Activated naive CD4-positive, alpha-beta T cell treated with anti-CD3 and anti-CD28 coated beads, Interleukin-2, amount 10 ng/mL, durations not matched to agents 7 days and 5 days (primary cell): ENCODE data around the gene TRERF1.
A peak's percentile ranks its signal among the peaks of the same experiment; 100 is the strongest.

Experiments used
- CTCF ChIA-PET: fragments of 350-600 bp; sonication (Branson Sonifier 250); formaldehyde crosslinking; loops from one replicate; lab custom pipeline; 2021; ENCODE audit warnings: antibody characterized with exemption; lab: Charles Lee
- DNase-seq: peaks from one replicate; pipeline ENCODE4 v3.0.0-alpha.2; 2020
- H3K27ac Mint-ChIP-seq: one replicate; pipeline ENCODE4 v1.8.0; 2021; ENCODE audit warnings: mild to moderate bottlenecking, moderate library complexity, mixed read lengths
- H3K27me3 Mint-ChIP-seq: one replicate; pipeline ENCODE4 v1.8.0; 2021; ENCODE audit warnings: mild to moderate bottlenecking, mixed read lengths
- H3K36me3 Mint-ChIP-seq: one replicate; pipeline ENCODE4 v1.8.0; 2021; ENCODE audit warnings: mixed read lengths
- H3K4me1 Mint-ChIP-seq: one replicate; pipeline ENCODE4 v1.8.0; 2021; ENCODE audit warnings: mixed read lengths
- H3K4me3 Mint-ChIP-seq: one replicate; pipeline ENCODE4 v1.8.0; 2021; ENCODE audit warnings: mild to moderate bottlenecking, moderate library complexity, mixed read lengths
- H3K9me3 Mint-ChIP-seq: one replicate; pipeline ENCODE4 v1.8.0; 2021; ENCODE audit warnings: mixed read lengths

The TRERF1 gene

GRCh38 chr6:42350911-42351310 is 100.8 kb downstream of the TRERF1 start:
- no peaks in the 10 kb centered on the region for H3K27me3 Mint-ChIP-seq
- CTCF ChIA-PET: no interaction called here
- no peak overlapping the region for H3K27ac Mint-ChIP-seq
- no peaks in the 10 kb centered on the region for H3K9me3 Mint-ChIP-seq
- no peak overlapping the region for H3K4me3 Mint-ChIP-seq
- no peak for DNase-seq
- H3K36me3 Mint-ChIP-seq: peaks cover 8% of the 10 kb centered on the region
- peaks cover 4% of the 10 kb centered on the region for H3K4me1 Mint-ChIP-seq

GRCh38 chr6:42349753-42350511 is 101.8 kb downstream of the TRERF1 start:
- no peak overlapping the region for H3K4me3 Mint-ChIP-seq
- CTCF ChIA-PET: interaction anchor here (0.8 kb wide), 1 partner anchor 182 kb away, joined by 3 read pairs; no protein-coding TSS in a partner anchor
- no peak overlapping the region for H3K27ac Mint-ChIP-seq
- peaks cover 12% of the 10 kb centered on the region for H3K4me1 Mint-ChIP-seq
- DNase-seq: no peak
- no peaks in the 10 kb centered on the region for H3K27me3 Mint-ChIP-seq
- H3K9me3 Mint-ChIP-seq: no peaks in the 10 kb centered on the region
- peaks cover 8% of the 10 kb centered on the region for H3K36me3 Mint-ChIP-seq

- H3K9me3 Mint-ChIP-seq: no peaks in the 10 kb centered on the region
- DNase-seq: no peak
- no peak overlapping the region for H3K4me3 Mint-ChIP-seq
- H3K4me1 Mint-ChIP-seq: peaks cover 17% of the 10 kb centered on the region
- CTCF ChIA-PET: no interaction called here
- H3K27ac Mint-ChIP-seq: no peak overlapping the region
- peaks cover 17% of the 10 kb centered on the region for H3K36me3 Mint-ChIP-seq
- H3K27me3 Mint-ChIP-seq: no peaks in the 10 kb centered on the region
These were observed 104.3 kb downstream of the TRERF1 start for GRCh38 chr6:42347456-42347855.

GRCh38 chr6:42345696-42346416 is 105.9 kb downstream of the TRERF1 start:
- H3K4me1 Mint-ChIP-seq: peaks cover 20% of the 10 kb centered on the region
- peak overlapping the region; percentile 31 for H3K27ac Mint-ChIP-seq
- CTCF ChIA-PET: no interaction called here
- no peaks in the 10 kb centered on the region for H3K9me3 Mint-ChIP-seq
- H3K27me3 Mint-ChIP-seq: no peaks in the 10 kb centered on the region
- H3K36me3 Mint-ChIP-seq: peaks cover 18% of the 10 kb centered on the region
- DNase-seq: no peak
- no peak overlapping the region for H3K4me3 Mint-ChIP-seq

- H3K4me1 Mint-ChIP-seq: peaks cover 29% of the 10 kb centered on the region
- H3K36me3 Mint-ChIP-seq: peaks cover 18% of the 10 kb centered on the region
- no peaks in the 10 kb centered on the region for H3K27me3 Mint-ChIP-seq
- no peak for DNase-seq
- H3K9me3 Mint-ChIP-seq: no peaks in the 10 kb centered on the region
- CTCF ChIA-PET: no interaction called here
- H3K4me3 Mint-ChIP-seq: no peak overlapping the region
- no peak overlapping the region for H3K27ac Mint-ChIP-seq
These were observed 107.0 kb downstream of the TRERF1 start for GRCh38 chr6:42344756-42345155.

- no peak for DNase-seq
- peaks cover 15% of the 10 kb centered on the region for H3K36me3 Mint-ChIP-seq
- no peak overlapping the region for H3K27ac Mint-ChIP-seq
- peaks cover 54% of the 10 kb centered on the region for H3K4me1 Mint-ChIP-seq
- no peak overlapping the region for H3K4me3 Mint-ChIP-seq
- no peaks in the 10 kb centered on the region for H3K9me3 Mint-ChIP-seq
- no peaks in the 10 kb centered on the region for H3K27me3 Mint-ChIP-seq
- CTCF ChIA-PET: no interaction called here
These were observed 109.8 kb downstream of the TRERF1 start for GRCh38 chr6:42341771-42342553.

- peaks cover 12% of the 10 kb centered on the region for H3K36me3 Mint-ChIP-seq
- H3K27ac Mint-ChIP-seq: no peak overlapping the region
- peaks cover 51% of the 10 kb centered on the region for H3K4me1 Mint-ChIP-seq
- H3K4me3 Mint-ChIP-seq: no peak overlapping the region
- no peak for DNase-seq
- H3K27me3 Mint-ChIP-seq: no peaks in the 10 kb centered on the region
- CTCF ChIA-PET: no interaction called here
- no peaks in the 10 kb centered on the region for H3K9me3 Mint-ChIP-seq
These were observed 110.5 kb downstream of the TRERF1 start for GRCh38 chr6:42341221-42341620.

- Mint-ChIP-seq H3K9me3 (no peaks in the 10 kb centered on the region), H3K27me3 (no peaks in the 10 kb centered on the region), H3K4me3 (no peak overlapping the region), H3K27ac (no peak overlapping the region), H3K4me1 (peaks cover 46% of the 10 kb centered on the region), H3K36me3 (peaks cover 12% of the 10 kb centered on the region)
- CTCF ChIA-PET: interaction anchor here (0.7 to 1.0 kb wide), 3 partner anchors 9 to 79 kb away, joined by 3 read pairs; no protein-coding TSS in a partner anchor
- DNase-seq: no peak
These were observed 111.2 kb downstream of the TRERF1 start for GRCh38 chr6:42340511-42340910.

GRCh38 chr6:42339991-42340401 is 111.7 kb downstream of the TRERF1 start:
- DNase-seq: no peak
- Mint-ChIP-seq H3K9me3 (no peaks in the 10 kb centered on the region), H3K4me1 (peaks cover 43% of the 10 kb centered on the region), H3K4me3 (no peak overlapping the region), H3K27ac (no peak overlapping the region), H3K36me3 (peaks cover 12% of the 10 kb centered on the region), H3K27me3 (no peaks in the 10 kb centered on the region)
- CTCF ChIA-PET: interaction anchor here (0.7 to 1.0 kb wide), 3 partner anchors 9 to 79 kb away, joined by 3 read pairs; no protein-coding TSS in a partner anchor

GRCh38 chr6:42338744-42339222 is 112.9 kb downstream of the TRERF1 start:
- Mint-ChIP-seq H3K27me3 (no peaks in the 10 kb centered on the region), H3K4me3 (no peak overlapping the region), H3K27ac (no peak overlapping the region), H3K36me3 (peaks cover 7% of the 10 kb centered on the region), H3K9me3 (no peaks in the 10 kb centered on the region), H3K4me1 (peaks cover 37% of the 10 kb centered on the region)
- CTCF ChIA-PET: interaction anchor here (1.0 to 1.5 kb wide), 2 partner anchors 29 to 193 kb away, joined by 3 read pairs; no protein-coding TSS in a partner anchor
- DNase-seq: no peak

- no peaks in the 10 kb centered on the region for H3K27me3 Mint-ChIP-seq
- H3K27ac Mint-ChIP-seq: no peak overlapping the region
- no peak for DNase-seq
- peaks cover 37% of the 10 kb centered on the region for H3K4me1 Mint-ChIP-seq
- peaks cover 7% of the 10 kb centered on the region for H3K36me3 Mint-ChIP-seq
- no peaks in the 10 kb centered on the region for H3K9me3 Mint-ChIP-seq
- no peak overlapping the region for H3K4me3 Mint-ChIP-seq
- CTCF ChIA-PET: interaction anchor here (1.5 kb wide), 1 partner anchor 193 kb away, joined by 3 read pairs; no protein-coding TSS in a partner anchor
These were observed 113.6 kb downstream of the TRERF1 start for GRCh38 chr6:42337985-42338743.

GRCh38 chr6:42336431-42336830 is 115.3 kb downstream of the TRERF1 start:
- CTCF ChIA-PET: interaction anchor here (1.1 to 1.6 kb wide), 2 partner anchors 27 to 211 kb away, joined by 4 read pairs; no protein-coding TSS in a partner anchor
- H3K27me3 Mint-ChIP-seq: no peaks in the 10 kb centered on the region
- peaks cover 37% of the 10 kb centered on the region for H3K4me1 Mint-ChIP-seq
- no peaks in the 10 kb centered on the region for H3K9me3 Mint-ChIP-seq
- no peak for DNase-seq
- H3K4me3 Mint-ChIP-seq: no peak overlapping the region
- peaks cover 2% of the 10 kb centered on the region for H3K36me3 Mint-ChIP-seq
- H3K27ac Mint-ChIP-seq: no peak overlapping the region

GRCh38 chr6:42335896-42336295 is 115.8 kb downstream of the TRERF1 start:
- Mint-ChIP-seq H3K27ac (no peak overlapping the region), H3K9me3 (no peaks in the 10 kb centered on the region), H3K36me3 (peaks cover 2% of the 10 kb centered on the region), H3K27me3 (no peaks in the 10 kb centered on the region), H3K4me1 (peaks cover 34% of the 10 kb centered on the region), H3K4me3 (no peak overlapping the region)
- DNase-seq: no peak
- CTCF ChIA-PET: interaction anchor here (1.6 kb wide), 1 partner anchor 26 kb away, joined by 4 read pairs; no protein-coding TSS in a partner anchor
